ENCODE data around the gene TFPI2.

DNA sequence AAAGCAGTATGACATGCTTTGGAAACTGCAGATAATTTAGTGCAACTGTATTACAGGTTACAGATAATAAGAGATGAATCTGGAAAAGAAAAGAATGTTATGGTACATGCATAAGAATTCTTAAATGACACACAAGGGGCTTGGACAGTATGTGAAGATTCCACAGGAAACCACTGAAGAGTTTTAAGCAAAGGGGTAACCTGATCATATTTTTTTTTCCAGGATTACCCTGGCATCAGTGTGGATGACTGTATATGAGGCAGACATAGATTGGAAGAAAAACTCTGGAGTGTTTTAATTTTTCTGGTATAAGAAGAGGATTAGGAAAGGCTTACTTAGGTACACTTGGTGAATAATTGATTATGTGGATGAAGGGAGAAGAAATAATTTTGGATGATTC, 8.1 kb downstream of the TFPI2 start:
- TF ChIP-seq, protein P1, sequence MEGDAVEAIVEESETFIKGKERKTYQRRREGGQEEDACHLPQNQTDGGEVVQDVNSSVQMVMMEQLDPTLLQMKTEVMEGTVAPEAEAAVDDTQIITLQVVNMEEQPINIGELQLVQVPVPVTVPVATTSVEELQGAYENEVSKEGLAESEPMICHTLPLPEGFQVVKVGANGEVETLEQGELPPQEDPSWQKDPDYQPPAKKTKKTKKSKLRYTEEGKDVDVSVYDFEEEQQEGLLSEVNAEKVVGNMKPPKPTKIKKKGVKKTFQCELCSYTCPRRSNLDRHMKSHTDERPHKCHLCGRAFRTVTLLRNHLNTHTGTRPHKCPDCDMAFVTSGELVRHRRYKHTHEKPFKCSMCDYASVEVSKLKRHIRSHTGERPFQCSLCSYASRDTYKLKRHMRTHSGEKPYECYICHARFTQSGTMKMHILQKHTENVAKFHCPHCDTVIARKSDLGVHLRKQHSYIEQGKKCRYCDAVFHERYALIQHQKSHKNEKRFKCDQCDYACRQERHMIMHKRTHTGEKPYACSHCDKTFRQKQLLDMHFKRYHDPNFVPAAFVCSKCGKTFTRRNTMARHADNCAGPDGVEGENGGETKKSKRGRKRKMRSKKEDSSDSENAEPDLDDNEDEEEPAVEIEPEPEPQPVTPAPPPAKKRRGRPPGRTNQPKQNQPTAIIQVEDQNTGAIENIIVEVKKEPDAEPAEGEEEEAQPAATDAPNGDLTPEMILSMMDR (IDR thresholded peaks at IDR 0.05; ENCODE audit: low read depth, low read length, missing input control): no peak
- TF ChIP-seq, protein P2, sequence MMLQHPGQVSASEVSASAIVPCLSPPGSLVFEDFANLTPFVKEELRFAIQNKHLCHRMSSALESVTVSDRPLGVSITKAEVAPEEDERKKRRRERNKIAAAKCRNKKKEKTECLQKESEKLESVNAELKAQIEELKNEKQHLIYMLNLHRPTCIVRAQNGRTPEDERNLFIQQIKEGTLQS (IDR thresholded peaks at IDR 0.05): no peak
- TF ChIP-seq EGR1 (IDR thresholded peaks at IDR 0.05; ENCODE audit: low read depth in 2 of 2): no peak
- TF ChIP-seq YY1 (IDR thresholded peaks at IDR 0.05): no peak
- TF ChIP-seq SP1 (IDR thresholded peaks at IDR 0.05): no peak
- TF ChIP-seq HNF4G (IDR thresholded peaks at IDR 0.05): no peak
- no peak for TF ChIP-seq GABPA (IDR thresholded peaks at IDR 0.05 in 1 of 2, conservative IDR thresholded peaks at IDR 0.05 in 1 of 2)
- TF ChIP-seq, protein P3, sequence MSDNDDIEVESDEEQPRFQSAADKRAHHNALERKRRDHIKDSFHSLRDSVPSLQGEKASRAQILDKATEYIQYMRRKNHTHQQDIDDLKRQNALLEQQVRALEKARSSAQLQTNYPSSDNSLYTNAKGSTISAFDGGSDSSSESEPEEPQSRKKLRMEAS (IDR thresholded peaks at IDR 0.05): no peak
- TF ChIP-seq RAD21 (IDR thresholded peaks at IDR 0.05): no peak

All from liver (tissue), 3 donors.